Panc1 (cell line): ENCODE data around the gene MYO3B.

Source experiments
- CTCF ChIP-seq: fragments of 450-650 bp; IDR thresholded peaks from 2 replicates; pipeline ENCODE4 v1.5.1; 2017; ENCODE audit warnings: mild to moderate bottlenecking
- REST ChIP-seq, 2 experiments: IDR thresholded peaks; 2 replicates each; pipeline ENCODE4 v1.6.1; 2011 to 2012; ENCODE audit warnings: low read depth in 2 of 2, control low read depth in 1 of 2, low read length in 1 of 2, mild to moderate bottlenecking in 1 of 2, moderate library complexity in 1 of 2; ENCODE audit not compliant: insufficient read depth in 1 of 2

DNA sequence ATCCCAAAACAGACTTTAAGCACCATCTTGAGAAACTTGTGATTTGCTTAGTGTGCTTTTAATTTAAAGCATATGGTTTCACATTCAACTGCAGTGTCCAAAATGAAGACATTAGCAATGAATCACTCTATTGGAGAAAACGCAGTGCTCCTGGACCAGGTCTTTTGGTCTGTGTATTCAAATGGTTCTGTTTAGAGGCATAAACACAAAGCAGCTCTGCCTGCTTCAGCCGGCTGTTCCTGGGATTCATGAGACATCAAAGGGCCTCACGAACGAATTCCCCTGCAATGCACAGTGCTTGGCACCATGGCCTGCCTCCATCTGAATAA lies 420.1 kb downstream of the MYO3B start:
- TF ChIP-seq CTCF (no peak), REST (IDR thresholded peaks at IDR 0.05; ENCODE audit: insufficient read depth in 1 of 2, low read depth in 2 of 2, low read length in 1 of 2) (no peak)
